H1 (cell line): Measurements from ENCODE around the gene SMARCA2. TPM values are rescaled to one million over a fixed set of nuclear protein-coding genes. Genes with fewer than 3 reads are reported as not detected.

Experiments used
- CBX5 ChIP-seq: fragments of 300-800, 300-1000 bp; sonication (generic); IDR thresholded peaks from 2 replicates; pipeline ENCODE4 v1.7.1; 2016; ENCODE audit warnings: antibody characterized with exemption, low read length, low read depth
- FOSL1 ChIP-seq: IDR thresholded peaks from 2 replicates; pipeline ENCODE4 v1.6.1; 2011; ENCODE audit warnings: mild to moderate bottlenecking, low read depth, low read length, moderate library complexity; ENCODE audit not compliant: insufficient read depth
- RNF2 ChIP-seq: fragments of 200-900, 300-1000 bp; sonication (generic); IDR thresholded peaks from 2 replicates; pipeline ENCODE4 v1.7.1; 2016; ENCODE audit warnings: borderline replicate concordance, low read depth, mild to moderate bottlenecking, antibody characterized with exemption, low read length; ENCODE audit not compliant: poor library complexity, severe bottlenecking; ENCODE audit errors: missing control alignments
- SP2 ChIP-seq: IDR thresholded peaks from 2 replicates; pipeline ENCODE4 v1.6.1; 2012; ENCODE audit warnings: mild to moderate bottlenecking, low read length, inconsistent platforms
- TAF1 ChIP-seq: IDR thresholded peaks from 2 replicates; pipeline ENCODE4 v1.6.1; 2011; ENCODE audit warnings: mild to moderate bottlenecking, low read depth, low read length
- polyA plus RNA-seq, 7 experiments: library from polyadenylated mRNA; depleted of rRNA in 3 of 7; stranded (reverse) in 5 of 7; unstranded in 2 of 7; fragments of >200 nt in 5 of 7; fragments of 200-250 nt in 2 of 7; gene quantifications; 1 replicate in 5 of 7; 2 replicates in 1 of 7; 4 replicates in 1 of 7; pipeline versions ENCODE4 v1.2.1 to v1.2.3, GENCODE V29; 2011 to 2013; ENCODE audit warnings: missing spikeins in 2 of 7, mixed read lengths in 2 of 7
- total RNA-seq: library from RNA; stranded (reverse); fragmentation: NEBNext Ultra II Directional; extraction: Animal tissue kit (Norgen Biotek cat#: 25700); gene quantifications from 2 replicates; pipeline ENCODE4 v1.2.1, GENCODE V29; 2021
- TF ChIP-seq, protein P1 (sequence below): IDR thresholded peaks from 2 replicates; pipeline ENCODE4 v1.6.1; 2011; ENCODE audit warnings: low read length, improper control_type of control experiment

The SMARCA2 gene
- total and polyA plus RNA-seq, 2 of the 8 experiments (the other 6 are each of a cell fraction or from before 2014, with no cell fraction given) = 6.3 to 21.7 TPM

DNA sequence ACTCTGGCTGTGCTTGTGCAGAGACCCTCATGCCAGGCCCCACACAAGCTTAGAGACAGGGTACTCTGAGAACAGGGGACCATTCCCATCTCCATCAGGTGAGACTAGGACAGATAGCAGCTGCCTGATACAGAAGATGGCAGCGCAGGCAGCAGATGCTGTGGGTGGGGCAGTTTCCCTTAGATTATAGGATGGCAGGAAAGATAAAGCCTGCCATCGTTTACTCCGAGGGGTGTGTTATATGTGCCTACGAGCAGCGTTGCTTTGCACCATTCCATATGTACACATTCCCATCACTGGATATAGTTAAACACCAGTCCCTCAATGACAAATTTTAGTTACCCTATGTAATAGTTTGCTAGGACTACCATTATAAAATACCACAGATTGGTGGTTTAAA, 135.2 kb downstream of the SMARCA2 start (continued):
- TF ChIP-seq, protein P1, sequence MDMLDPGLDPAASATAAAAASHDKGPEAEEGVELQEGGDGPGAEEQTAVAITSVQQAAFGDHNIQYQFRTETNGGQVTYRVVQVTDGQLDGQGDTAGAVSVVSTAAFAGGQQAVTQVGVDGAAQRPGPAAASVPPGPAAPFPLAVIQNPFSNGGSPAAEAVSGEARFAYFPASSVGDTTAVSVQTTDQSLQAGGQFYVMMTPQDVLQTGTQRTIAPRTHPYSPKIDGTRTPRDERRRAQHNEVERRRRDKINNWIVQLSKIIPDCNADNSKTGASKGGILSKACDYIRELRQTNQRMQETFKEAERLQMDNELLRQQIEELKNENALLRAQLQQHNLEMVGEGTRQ = no peak
- TF ChIP-seq CBX5 (no peak), TAF1 (no peak), RNF2 (no peak), FOSL1 (no peak), SP2 (no peak)
